Measurements from ENCODE around the gene C8B. TPM values are rescaled to one million over a fixed set of nuclear protein-coding genes. Genes with fewer than 3 reads are reported as not detected.

C8B gene
- total and polyA plus RNA-seq, 2 of the 13 experiments (the other 11 are each of a cell fraction or from before 2014, with no cell fraction given), result 8.4 to 11.3 TPM

DNA sequence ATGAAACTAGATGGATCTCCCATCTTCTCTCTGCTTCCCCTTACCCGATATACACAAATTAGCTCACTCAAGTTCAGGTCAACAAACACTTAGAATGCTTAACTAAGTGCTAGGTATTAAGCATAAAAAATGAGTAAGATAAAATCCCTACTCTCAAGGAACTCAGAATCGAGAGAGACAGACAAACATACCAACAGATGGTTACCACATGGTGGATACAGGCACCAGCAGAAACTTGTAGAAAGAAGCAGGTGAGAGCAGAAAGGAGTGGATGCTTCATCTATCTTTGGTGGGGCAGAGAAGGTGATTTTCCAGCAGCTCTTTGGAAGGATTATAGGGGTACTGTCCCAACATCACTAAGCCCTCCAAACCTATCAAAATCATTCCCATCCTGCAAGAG is 32.2 kb downstream of the C8B start:
- Histone ChIP-seq H3K9ac (ENCODE audit: insufficient read depth, low read depth, low read length) (no peak overlapping the region), H3K27ac (ENCODE audit: extremely low read length, insufficient read depth, low read length) (no peak overlapping the region), H3K4me3 (replicated peaks in 1 of 3; ENCODE audit: insufficient read depth in 1 of 3, low read depth in 2 of 3, low read length in 3 of 3) (no peak overlapping the region), H3K9me3 (ENCODE audit: low read length) (no peaks in the 10 kb centered on the region), H3K27me3 (ENCODE audit: control insufficient read depth in 1 of 2, insufficient read depth in 2 of 2, low read length in 2 of 2) (no peaks in the 10 kb centered on the region), H2AFZ (ENCODE audit: low read length) (no peak overlapping the region), H3K4me2 (ENCODE audit: low read depth, low read length) (no peak overlapping the region), H3K4me1 (ENCODE audit: insufficient read depth, low read length) (no peaks in the 10 kb centered on the region), H3K36me3 (replicated peaks in 1 of 2; ENCODE audit: control insufficient read depth in 1 of 2, insufficient read depth in 2 of 2, low read length in 2 of 2) (no peaks in the 10 kb centered on the region), H3K79me2 (ENCODE audit: insufficient read depth, low read length) (no peaks in the 10 kb centered on the region), H4K20me1 (ENCODE audit: insufficient read depth, low read length) (no peaks in the 10 kb centered on the region)
- no TSS peak for BruUV-seq (replicated peaks)
- ATAC-seq (no peak), DNase-seq (ENCODE audit: low spot score) (no peak), FAIRE-seq (no peak)
- CTCF ChIA-PET (ENCODE audit: low intra/inter-chr PET ratio, low total read pairs), result no interaction called here
- intact Hi-C loops (cut with micrococcal nuclease; ENCODE audit: unreplicated experiment), result no loop called here
- 93% methylated on average over 2 of the region's 2 CpGs for WGBS (ENCODE audit: low lambda C conversion rate)
- in situ Hi-C loops (cut with HindIII; ENCODE audit: extremely low pct_ligation_motif_present, low pct_unique_long_range_greater_than_20kb), result no loop called here
- POLR2A ChIA-PET, result no interaction called here
- TF ChIP-seq KLF12 (CRISPR knock-in tag; IDR thresholded peaks at IDR 0.05; ENCODE audit: borderline replicate concordance), result no peak
- no peak for TF ChIP-seq CEBPZ (IDR thresholded peaks at IDR 0.05; ENCODE audit: low read length)
- no peak for TF ChIP-seq CENPX (CRISPR knock-in tag; IDR thresholded peaks at IDR 0.05)
- no peak for TF ChIP-seq ZNF737 (CRISPR knock-in tag; IDR thresholded peaks at IDR 0.05; ENCODE audit: borderline replicate concordance)
- TF ChIP-seq, protein P1, sequence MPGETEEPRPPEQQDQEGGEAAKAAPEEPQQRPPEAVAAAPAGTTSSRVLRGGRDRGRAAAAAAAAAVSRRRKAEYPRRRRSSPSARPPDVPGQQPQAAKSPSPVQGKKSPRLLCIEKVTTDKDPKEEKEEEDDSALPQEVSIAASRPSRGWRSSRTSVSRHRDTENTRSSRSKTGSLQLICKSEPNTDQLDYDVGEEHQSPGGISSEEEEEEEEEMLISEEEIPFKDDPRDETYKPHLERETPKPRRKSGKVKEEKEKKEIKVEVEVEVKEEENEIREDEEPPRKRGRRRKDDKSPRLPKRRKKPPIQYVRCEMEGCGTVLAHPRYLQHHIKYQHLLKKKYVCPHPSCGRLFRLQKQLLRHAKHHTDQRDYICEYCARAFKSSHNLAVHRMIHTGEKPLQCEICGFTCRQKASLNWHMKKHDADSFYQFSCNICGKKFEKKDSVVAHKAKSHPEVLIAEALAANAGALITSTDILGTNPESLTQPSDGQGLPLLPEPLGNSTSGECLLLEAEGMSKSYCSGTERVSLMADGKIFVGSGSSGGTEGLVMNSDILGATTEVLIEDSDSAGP (CRISPR knock-in tag; IDR thresholded peaks at IDR 0.05; ENCODE audit: borderline replicate concordance), result no peak
- TF ChIP-seq ARNT2 (CRISPR knock-in tag; IDR thresholded peaks at IDR 0.05; ENCODE audit: low read depth), result no peak
- no peak for TF ChIP-seq NFATC3 (CRISPR knock-in tag; IDR thresholded peaks at IDR 0.05)
- TF ChIP-seq, protein P2, sequence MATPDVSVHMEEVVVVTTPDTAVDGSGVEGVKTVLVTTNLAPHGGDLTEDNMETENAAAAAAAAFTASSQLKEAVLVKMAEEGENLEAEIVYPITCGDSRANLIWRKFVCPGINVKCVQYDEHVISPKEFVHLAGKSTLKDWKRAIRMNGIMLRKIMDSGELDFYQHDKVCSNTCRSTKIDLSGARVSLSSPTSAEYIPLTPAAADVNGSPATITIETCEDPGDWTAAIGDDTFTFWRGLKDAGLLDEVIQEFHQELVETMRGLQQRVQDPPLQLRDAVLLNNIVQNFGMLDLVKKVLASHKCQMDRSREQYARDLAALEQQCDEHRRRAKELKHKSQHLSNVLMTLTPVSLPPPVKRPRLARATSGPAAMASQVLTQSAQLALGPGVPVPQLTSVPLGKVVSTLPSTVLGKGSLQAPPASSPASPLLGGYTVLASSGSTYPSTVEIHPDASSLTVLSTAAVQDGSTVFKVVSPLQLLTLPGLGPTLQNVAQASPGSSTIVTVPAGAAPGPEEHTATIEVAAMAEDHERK (CRISPR knock-in tag; IDR thresholded peaks at IDR 0.05; ENCODE audit: low read depth), result no peak
- TF ChIP-seq IRF1 (CRISPR knock-in tag; IDR thresholded peaks at IDR 0.05; ENCODE audit: low read depth), result no peak
- no peak for TF ChIP-seq YY1 (IDR thresholded peaks at IDR 0.05; ENCODE audit: insufficient read depth, insufficient replicate concordance, low read depth, low read length)
- TF ChIP-seq SP1 (IDR thresholded peaks at IDR 0.05), result no peak
- no peak for TF ChIP-seq SP1 (CRISPR knock-in tag; IDR thresholded peaks at IDR 0.05)
- TF ChIP-seq ZNF687 (CRISPR knock-in tag; IDR thresholded peaks at IDR 0.05), result no peak

Data from HepG2 (cell line).